Measurements from ENCODE around the gene SIK3. TPM values are rescaled to one million over a fixed set of nuclear protein-coding genes. Genes with fewer than 3 reads are reported as not detected.

SIK3 gene
- total RNA-seq, 1 experiment from 2014 or later: 15.2 TPM

DNA sequence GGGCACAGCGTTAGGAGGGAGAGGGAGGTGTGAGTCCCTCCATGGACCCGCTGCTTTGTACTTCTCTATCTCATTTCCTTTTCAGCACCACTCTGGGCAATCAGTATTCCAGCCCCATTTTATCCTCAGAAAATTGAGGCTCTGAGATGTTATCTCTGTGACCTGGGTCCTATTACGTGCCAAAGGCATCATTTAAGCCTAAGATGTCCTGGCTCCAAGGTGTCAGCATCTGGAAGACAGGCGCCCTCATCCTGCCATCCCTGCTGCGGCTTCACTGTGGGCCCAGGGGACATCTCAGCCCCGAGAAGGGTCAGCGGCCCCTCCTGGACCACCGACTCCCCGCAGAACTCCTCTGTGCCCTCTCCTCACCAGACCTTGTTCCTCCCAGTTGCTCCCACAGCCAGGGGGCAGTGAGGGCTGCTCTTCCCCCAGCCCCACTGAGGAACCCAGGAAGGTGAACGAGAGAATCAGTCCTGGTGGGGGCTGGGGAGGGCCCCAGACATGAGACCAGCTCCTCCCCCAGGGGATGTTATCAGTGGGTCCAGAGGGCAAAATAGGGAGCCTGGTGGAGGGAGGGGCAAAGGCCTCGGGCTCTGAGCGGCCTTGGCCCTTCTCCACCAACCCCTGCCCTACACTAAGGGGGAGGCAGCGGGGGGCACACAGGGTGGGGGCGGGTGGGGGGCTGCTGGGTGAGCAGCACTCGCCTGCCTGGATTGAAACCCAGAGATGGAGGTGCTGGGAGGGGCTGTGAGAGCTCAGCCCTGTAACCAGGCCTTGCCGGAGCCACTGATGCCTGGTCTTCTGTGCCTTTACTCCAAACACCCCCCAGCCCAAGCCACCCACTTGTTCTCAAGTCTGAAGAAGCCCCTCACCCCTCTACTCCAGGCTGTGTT lies 269.4 kb downstream of the SIK3 start:
- DNase-seq (ENCODE audit: low read depth): no peak

DNA sequence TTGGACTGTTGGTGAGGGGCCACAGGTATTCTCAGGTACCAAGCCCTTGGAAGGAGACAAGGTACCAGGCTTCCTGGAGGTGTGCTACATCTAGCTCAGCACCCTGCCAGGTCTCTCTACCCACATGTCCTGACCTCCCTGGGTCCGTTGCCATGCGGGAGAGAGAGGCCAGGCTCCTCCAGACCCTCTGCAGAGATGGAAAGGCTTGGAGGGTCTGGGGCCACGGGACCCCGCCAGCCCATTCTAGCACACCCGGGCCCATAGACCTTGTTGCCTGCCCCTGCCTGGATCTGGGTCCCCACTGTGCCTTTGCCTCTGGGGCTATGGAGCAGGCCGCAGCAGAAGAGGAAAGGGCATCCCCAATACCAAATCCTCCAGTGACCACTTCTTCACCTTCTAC lies 270.8 kb downstream of the SIK3 start:
- no peak for DNase-seq (ENCODE audit: low read depth)

DNA sequence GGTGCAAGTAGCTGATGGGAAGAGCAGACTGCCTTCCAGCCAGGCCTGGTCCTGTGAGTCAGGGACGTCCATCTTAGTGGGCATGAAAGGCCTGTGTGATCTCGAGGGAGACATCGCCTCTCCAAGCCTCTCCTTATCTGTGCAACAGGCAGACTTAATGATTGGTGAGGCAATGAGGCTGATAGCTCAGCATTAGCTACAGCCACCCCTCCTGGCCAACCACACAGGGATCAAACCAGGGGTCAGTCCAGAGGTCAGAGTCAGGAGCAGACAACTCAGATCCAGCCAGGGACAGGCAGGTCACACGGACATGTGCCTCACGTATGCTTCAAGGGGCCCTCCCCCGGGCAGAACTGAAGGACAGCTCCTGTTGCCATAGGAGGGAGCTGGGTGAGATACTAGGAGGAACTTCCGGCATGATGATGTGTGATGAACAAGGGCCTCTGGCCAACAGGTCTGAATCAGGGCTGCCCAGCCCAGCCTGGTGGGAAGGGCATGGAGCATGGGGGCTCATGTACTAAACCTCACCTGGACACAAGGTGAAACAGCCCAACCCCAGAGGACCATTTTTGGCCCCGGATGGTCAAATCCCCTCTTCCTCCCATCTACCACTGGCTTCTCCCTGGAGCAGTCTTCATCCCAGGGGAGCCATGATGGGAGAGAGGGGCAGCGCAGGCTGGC lies 271.3 kb downstream of the SIK3 start:
- no peak for DNase-seq (ENCODE audit: low read depth)

GRCh38 chr11:116825854-116826750 lies 272.1 kb downstream of the SIK3 start:
- no peak for DNase-seq (ENCODE audit: low read depth)

DNA sequence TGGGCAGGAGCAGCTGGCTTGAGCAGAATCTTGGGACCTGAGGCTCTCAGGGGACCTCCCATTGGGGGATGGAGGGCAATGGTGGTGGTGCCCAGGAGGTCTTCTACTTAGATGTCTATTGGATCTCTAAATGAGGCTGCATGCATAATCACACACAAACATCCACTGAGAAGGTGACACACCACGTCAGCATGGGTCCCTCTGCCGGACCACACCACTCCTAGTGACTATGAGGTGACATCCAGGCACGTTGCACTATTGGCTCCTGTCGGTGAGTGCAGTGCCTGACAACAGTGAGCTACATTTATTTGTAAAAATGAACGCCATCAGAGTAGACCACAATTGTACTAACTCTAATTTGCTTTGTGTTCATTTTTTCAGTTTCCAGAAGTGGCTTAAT lies 272.8 kb downstream of the SIK3 start:
- DNase-seq (ENCODE audit: low read depth): no peak

DNA sequence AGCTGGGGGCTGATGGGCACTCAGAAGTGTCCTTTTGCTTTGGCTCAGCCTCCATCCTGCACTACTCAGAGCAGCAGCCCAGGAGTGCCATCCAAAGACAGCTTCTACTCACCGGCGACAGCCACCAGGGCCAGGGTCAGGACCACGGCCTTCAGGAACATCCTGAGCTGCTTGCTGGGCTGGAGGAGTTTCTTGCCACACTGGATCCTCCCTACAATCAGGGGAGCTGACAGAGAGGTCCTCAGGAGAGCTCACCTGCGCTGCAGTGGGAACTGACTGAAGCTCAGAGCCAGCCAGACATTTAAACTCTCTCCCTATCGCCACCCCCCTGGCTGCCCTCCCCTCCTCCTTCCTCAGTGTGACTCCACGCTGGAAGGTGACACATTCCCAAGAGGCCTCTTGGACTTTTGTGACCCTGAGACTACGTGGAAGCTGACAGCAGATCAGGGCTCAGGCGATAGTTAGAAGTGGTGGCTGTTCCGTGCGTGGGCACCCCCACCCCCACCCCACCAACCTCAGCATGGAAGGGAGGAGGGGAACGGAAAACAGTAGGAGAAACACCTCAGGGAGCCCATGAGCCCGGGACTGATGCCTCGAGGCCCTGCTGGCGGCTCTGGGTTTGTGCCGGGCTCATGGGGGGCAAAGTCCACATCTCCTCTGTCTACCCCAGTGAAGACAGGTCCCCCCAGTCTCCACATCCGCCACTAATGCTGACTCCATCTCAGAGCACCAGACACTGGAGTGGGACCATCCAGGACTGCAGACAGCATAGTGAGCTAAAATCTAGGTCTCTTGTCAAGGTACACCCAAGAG lies 275.0 kb downstream of the SIK3 start, which contains the start of gene APOA4:
Gene APOA4 (minus strand): TSS at position 274 of the 813 bp plus-strand sequence. CDS start 113 bp downstream, at position 161.
- no peak for DNase-seq (ENCODE audit: low read depth)

DNA sequence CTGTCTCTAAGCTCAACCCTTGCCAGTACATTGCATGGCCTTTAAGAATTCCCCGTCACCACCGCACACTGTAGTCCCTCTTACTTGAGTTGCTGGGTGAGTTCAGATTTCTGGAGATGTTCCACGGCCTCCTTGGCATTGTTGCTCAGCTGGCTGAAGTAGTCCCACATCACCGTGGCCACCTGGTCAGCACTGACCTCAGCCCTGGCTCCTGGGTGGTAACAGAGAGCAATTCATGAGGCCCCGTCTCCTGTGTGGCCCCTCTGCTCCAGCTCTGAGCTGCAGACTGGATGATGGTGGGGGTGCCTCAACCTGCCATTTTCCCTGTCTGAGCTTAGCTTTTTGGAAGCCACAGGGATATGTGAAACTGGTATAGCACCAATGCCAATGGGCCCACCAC lies 275.7 kb downstream of the SIK3 start:
- no peak for DNase-seq (ENCODE audit: low read depth)

GRCh38 chr11:116821050-116821918 lies 276.9 kb downstream of the SIK3 start:
- no peak for DNase-seq (ENCODE audit: low read depth)

- DNase-seq (ENCODE audit: low read depth): no peak
Observed at GRCh38 chr11:116819049-116819448, 279.2 kb downstream of the SIK3 start.

DNA sequence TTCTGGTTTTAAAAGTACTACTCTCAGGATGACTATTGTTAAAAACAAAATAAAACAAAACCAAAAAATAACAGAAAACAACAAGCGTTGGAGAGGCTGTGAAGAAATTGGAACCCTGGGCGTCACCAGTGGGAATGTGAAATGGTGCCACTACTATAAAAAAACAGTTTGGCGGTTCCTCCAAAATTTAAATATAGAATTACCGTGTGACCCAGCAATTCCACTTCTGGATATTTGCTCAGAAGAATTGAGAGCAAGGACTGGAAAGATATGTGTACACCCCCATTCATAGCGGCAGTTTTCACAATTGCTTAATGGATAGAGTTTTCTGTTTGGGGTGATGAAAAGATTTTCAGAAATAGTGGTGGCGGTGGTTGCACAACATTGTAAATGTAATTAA lies 283.7 kb downstream of the SIK3 start:
- DNase-seq (ENCODE audit: low read depth): no peak

DNA sequence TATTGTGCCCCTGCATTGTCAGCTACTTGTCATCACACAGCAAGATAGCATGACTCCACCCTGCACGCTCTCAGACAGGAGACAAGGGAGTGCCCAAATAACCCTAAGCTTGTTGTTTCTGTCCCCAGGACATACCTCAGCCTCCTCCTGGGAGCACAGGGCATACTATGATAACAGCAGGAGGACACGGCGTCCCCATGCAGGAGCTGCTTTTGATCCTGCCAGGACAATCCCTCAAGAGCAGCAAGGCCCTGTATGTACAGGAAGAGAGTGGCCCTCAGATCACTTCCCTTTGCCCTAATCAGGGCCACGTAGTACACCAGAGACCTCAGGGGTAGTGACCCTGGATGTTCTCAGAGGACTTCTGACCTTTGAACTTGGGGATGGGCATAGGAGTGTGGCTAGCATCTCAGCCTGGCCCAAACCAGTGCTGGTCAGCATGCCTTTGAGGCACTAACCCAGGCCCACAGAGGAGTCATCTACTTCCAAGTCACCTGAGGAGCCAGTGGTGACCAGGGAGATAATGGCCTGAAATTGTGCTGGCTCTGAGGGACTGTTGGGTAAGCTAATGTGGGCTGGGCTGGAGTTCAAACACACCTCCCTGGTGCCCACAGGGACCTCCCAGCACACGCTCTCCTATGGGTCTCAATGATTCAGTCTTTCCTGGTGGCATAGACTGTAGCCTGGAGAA lies 284.3 kb downstream of the SIK3 start:
- DNase-seq (ENCODE audit: low read depth): no peak

DNA sequence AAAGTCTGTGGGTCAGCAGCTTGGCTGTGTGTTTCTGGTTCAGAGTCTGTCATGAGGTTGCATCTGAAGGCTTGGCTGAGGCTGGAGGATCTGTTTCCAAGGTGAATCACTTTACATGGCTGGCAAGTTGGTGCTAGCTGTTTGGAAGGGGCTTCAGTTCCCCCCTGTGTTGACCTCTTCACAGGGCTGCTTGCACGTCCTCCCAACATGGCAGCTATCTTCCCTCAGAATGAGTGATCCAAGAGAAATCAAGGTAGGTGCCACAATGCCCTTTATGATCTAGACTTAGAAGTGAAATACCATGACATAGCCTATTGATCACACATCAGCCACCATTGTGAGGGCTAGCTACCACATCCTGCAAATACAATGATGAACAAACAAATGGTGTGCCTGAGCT lies 285.1 kb downstream of the SIK3 start:
- DNase-seq (ENCODE audit: low read depth): no peak

DNA sequence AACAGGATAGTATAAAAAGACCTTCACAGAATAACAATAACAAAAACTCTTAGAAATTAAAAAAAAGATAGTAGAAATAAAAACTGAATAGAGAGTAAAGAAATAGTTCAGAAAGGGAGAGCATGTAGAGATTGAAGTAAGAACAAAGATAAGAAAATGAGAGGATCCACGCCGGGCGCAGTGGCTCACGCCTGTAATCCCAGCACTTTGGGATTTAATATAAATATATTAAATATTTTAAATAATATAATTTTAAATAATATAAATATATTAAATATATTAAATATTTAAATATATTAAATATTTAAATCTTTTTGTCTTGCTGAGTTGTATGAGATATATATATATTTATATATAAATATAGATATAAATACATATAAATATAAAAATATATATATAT lies 286.1 kb downstream of the SIK3 start:
- no peak for DNase-seq (ENCODE audit: low read depth)

DNA sequence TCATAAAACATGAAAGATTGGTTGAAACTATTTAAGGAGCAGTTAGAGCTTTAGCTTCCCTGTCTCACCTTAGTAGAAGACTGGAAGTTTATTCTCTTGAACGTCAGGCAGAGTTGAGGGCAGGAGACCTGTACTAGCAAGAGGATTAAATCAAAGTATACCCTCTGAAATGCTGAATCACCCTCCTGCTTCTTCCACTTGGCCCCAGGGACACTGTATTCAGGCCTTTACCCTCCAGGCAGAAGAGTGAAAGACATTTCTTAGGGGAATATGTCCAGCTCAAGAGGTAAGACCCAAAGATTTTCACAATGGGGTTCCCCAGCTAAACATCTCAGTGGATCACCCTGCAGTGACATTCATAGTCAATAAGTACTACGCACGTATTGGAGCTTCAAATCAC lies 287.0 kb downstream of the SIK3 start:
- no peak for DNase-seq (ENCODE audit: low read depth)

GRCh38 chr11:116808262-116809175 lies 289.7 kb downstream of the SIK3 start:
- DNase-seq (ENCODE audit: low read depth): no peak

GRCh38 chr11:116807601-116808261 lies 290.5 kb downstream of the SIK3 start:
- no peak for DNase-seq (ENCODE audit: low read depth)

DNA sequence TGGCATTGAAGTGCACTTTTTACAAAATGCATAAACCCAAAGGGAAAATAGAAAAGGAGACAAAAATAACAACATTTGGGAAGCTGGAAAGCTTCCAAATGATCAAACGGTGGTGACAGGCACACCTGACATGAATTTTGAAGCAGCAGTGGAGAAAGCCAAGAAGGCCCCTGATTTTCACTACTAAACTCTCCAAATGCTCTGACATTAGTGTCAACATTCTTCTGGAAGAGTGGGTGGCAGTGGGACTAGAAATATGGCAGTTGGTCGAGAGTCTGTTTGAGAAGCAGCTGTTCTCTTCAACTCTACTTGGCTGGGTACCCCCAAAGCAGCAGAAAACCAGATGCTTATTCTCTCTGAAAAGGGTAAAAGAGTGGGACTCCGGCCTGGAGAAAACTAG lies 294.2 kb downstream of the SIK3 start:
- DNase-seq (ENCODE audit: low read depth): no peak
